ENCODE data around the gene KNDC1. TPM values are rescaled to one million over a fixed set of nuclear protein-coding genes. Genes with fewer than 3 reads are reported as not detected.

The KNDC1 gene
- total and polyA plus RNA-seq, 2 of the 13 experiments (the other 11 are each of a cell fraction or from before 2014, with no cell fraction given) = 0.69 TPM; not detected in 1

DNA sequence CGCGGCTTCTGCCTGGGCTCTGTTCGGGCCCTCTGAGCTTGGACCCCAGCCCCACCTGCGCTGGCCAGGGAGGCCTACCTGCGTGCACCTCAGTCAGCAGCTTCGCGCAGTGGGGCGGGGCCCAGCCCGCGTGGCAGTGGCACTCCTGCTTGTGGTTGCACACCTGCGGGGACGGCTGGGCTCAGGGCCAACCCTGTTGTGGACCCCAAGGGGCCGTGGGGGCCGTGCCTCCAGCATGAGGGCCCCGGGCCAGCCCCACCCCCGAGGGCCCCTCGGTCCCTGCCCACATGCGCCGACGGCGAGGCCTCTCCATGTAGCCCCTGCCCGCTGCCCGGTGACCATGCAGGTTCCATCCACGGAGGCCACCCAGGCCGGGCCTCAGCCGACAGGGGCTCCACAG, 109.3 kb downstream of the KNDC1 start (continued):
- TF ChIP-seq, protein P1, sequence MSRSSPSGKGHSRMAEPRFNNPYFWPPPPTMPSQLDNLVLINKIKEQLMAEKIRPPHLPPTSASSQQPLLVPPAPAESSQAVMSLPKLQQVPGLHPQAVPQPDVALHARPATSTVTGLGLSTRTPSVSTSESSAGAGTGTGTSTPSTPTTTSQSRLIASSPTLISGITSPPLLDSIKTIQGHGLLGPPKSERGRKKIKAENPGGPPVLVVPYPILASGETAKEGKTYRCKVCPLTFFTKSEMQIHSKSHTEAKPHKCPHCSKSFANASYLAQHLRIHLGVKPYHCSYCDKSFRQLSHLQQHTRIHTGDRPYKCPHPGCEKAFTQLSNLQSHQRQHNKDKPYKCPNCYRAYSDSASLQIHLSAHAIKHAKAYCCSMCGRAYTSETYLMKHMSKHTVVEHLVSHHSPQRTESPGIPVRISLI (CRISPR knock-in tag; IDR thresholded peaks at IDR 0.05; ENCODE audit: borderline replicate concordance) = no peak
- no peak for TF ChIP-seq MED13 (CRISPR knock-in tag; IDR thresholded peaks at IDR 0.05)
- TF ChIP-seq FOXK2 (IDR thresholded peaks at IDR 0.05) = no peak

DNA sequence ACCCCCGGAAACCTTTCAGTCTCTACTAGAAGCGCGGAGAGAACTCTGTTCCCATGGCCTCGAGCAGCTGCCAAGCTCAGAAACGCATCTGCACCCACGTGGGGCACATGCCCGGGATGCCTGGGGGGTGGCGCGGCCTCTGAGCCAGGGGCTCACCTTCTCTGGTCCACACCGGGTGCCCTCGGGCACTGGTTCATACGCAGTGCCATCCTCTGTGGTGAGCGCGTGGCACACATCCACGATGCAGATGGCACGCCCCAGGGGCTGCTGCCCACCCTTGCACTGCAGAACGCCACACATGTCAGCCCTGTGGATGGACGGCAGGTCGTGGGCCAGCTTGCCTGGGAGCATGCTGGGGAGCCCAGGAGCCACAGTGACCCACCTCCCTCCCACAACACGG, 110.2 kb downstream of the KNDC1 start:
- Histone ChIP-seq H3K4me1 (ENCODE audit: insufficient read depth, low read length) (no peaks in the 10 kb centered on the region), H3K79me2 (ENCODE audit: insufficient read depth, low read length) (no peaks in the 10 kb centered on the region), H3K36me3 (replicated peaks in 1 of 2; ENCODE audit: control insufficient read depth in 1 of 2, insufficient read depth in 2 of 2, low read length in 2 of 2) (no peaks in the 10 kb centered on the region), H3K9ac (ENCODE audit: insufficient read depth, low read depth, low read length) (no peak overlapping the region), H3K9me3 (ENCODE audit: low read length) (no peaks in the 10 kb centered on the region), H2AFZ (ENCODE audit: low read length) (no peak overlapping the region), H3K4me3 (replicated peaks in 1 of 3; ENCODE audit: insufficient read depth in 1 of 3, low read depth in 2 of 3, low read length in 3 of 3) (no peak overlapping the region), H3K4me2 (ENCODE audit: low read depth, low read length) (no peak overlapping the region), H3K27ac (ENCODE audit: extremely low read length, insufficient read depth, low read length) (no peak overlapping the region), H4K20me1 (ENCODE audit: insufficient read depth, low read length) (no peaks in the 10 kb centered on the region), H3K27me3 (ENCODE audit: control insufficient read depth in 1 of 2, insufficient read depth in 2 of 2, low read length in 2 of 2) (peaks cover 0 to 15% of the 10 kb centered on the region in 2 experiments; a peak in 3 of 5 replicates)
- ChIA-PET POLR2A (no interaction called here), CTCF (ENCODE audit: low intra/inter-chr PET ratio, low total read pairs) (no interaction called here)
- FAIRE-seq (no peak), DNase-seq (ENCODE audit: low spot score) (no peak), ATAC-seq (no peak)
- in situ Hi-C loops (cut with HindIII; ENCODE audit: extremely low pct_ligation_motif_present, low pct_unique_long_range_greater_than_20kb) = no loop called here
- BruUV-seq (replicated peaks) = no TSS peak
- TF ChIP-seq ZBTB1 (CRISPR knock-in tag; IDR thresholded peaks at IDR 0.05; ENCODE audit: borderline replicate concordance) = no peak
- no peak for TF ChIP-seq ZNF382 (CRISPR knock-in tag; IDR thresholded peaks at IDR 0.05; ENCODE audit: borderline replicate concordance)
- TF ChIP-seq GTF2F1 (IDR thresholded peaks at IDR 0.05; ENCODE audit: low read length) = no peak
- no peak for TF ChIP-seq HNRNPUL1 (IDR thresholded peaks at IDR 0.05; ENCODE audit: low read depth, low read length)
- TF ChIP-seq, protein P2, sequence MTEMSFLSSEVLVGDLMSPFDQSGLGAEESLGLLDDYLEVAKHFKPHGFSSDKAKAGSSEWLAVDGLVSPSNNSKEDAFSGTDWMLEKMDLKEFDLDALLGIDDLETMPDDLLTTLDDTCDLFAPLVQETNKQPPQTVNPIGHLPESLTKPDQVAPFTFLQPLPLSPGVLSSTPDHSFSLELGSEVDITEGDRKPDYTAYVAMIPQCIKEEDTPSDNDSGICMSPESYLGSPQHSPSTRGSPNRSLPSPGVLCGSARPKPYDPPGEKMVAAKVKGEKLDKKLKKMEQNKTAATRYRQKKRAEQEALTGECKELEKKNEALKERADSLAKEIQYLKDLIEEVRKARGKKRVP (CRISPR knock-in tag; IDR thresholded peaks at IDR 0.05) = no peak
- TF ChIP-seq, protein P3, sequence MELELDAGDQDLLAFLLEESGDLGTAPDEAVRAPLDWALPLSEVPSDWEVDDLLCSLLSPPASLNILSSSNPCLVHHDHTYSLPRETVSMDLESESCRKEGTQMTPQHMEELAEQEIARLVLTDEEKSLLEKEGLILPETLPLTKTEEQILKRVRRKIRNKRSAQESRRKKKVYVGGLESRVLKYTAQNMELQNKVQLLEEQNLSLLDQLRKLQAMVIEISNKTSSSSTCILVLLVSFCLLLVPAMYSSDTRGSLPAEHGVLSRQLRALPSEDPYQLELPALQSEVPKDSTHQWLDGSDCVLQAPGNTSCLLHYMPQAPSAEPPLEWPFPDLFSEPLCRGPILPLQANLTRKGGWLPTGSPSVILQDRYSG (CRISPR knock-in tag; IDR thresholded peaks at IDR 0.05) = no peak
- 90% methylated on average over 6 of the region's 20 CpGs for WGBS (ENCODE audit: low lambda C conversion rate)
- intact Hi-C loops (cut with micrococcal nuclease; ENCODE audit: unreplicated experiment) = no loop called here

Data from HepG2 (cell line).